ENCODE results near the gene PTPRM. TPM values are rescaled to one million over a fixed set of nuclear protein-coding genes. Genes with fewer than 3 reads are reported as not detected.

Gene PTPRM
- polyA plus RNA-seq, 2 of the 4 experiments (the other 2 are of a cell fraction), result 44.5 to 199 TPM

DNA sequence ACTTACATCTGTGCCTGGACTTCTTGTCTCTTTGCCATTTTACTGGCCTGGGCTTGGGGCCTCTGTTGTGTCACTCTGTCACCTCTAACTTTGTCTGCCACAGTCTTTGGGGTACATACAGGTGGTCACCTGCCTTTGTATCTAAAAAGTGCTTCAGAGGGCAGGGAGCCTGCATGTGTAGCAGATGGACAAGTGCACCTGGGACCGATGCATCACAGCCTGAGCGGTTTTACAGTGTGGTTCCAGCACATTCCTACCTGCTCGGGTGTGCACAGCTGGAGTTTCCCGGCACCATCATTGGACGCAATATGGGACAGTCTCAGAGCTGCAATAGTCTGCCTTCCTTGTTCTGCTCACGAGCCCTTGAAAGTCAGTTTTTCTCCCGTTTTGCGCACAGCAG, 792.4 kb downstream of the PTPRM start:
- H3K4me3 ChIP-seq, result no peak overlapping the region
- ATAC-seq, result no peak
- no peaks in the 10 kb centered on the region for H3K4me1 ChIP-seq
- H3K9me3 ChIP-seq, result no peaks in the 10 kb centered on the region
- ChIA-PET POLR2A (no interaction called here), CTCF (no interaction called here)
- TF ChIP-seq MAZ (IDR thresholded peaks at IDR 0.05; ENCODE audit: borderline replicate concordance, low read depth, low read length) (no peak), SMC3 (IDR thresholded peaks at IDR 0.05) (no peak), POLR2AphosphoS2 (conservative IDR thresholded peaks at IDR 0.05; ENCODE audit: low read length) (no peak), EP300 (IDR thresholded peaks at IDR 0.05) (no peak), FOXS1 (CRISPR knock-in tag; IDR thresholded peaks at IDR 0.05) (no peak), TP53 (CRISPR knock-in tag; IDR thresholded peaks at IDR 0.05) (no peak), NR3C1 (IDR thresholded peaks at IDR 0.05) (no peak), KDM1A (IDR thresholded peaks at IDR 0.05; ENCODE audit: low read depth) (no peak), HDAC2 (IDR thresholded peaks at IDR 0.05) (no peak), CBX2 (IDR thresholded peaks at IDR 0.05; ENCODE audit: borderline replicate concordance, low read depth) (no peak), ESRRA (IDR thresholded peaks at IDR 0.05; ENCODE audit: borderline replicate concordance, low read length) (no peak), RNF2 (IDR thresholded peaks at IDR 0.05; ENCODE audit: borderline replicate concordance, low read depth) (no peak), CEBPB (IDR thresholded peaks at IDR 0.05) (no peak), MAFK (IDR thresholded peaks at IDR 0.05; ENCODE audit: partially characterized antibody) (no peak)
- TF ChIP-seq, protein P1, sequence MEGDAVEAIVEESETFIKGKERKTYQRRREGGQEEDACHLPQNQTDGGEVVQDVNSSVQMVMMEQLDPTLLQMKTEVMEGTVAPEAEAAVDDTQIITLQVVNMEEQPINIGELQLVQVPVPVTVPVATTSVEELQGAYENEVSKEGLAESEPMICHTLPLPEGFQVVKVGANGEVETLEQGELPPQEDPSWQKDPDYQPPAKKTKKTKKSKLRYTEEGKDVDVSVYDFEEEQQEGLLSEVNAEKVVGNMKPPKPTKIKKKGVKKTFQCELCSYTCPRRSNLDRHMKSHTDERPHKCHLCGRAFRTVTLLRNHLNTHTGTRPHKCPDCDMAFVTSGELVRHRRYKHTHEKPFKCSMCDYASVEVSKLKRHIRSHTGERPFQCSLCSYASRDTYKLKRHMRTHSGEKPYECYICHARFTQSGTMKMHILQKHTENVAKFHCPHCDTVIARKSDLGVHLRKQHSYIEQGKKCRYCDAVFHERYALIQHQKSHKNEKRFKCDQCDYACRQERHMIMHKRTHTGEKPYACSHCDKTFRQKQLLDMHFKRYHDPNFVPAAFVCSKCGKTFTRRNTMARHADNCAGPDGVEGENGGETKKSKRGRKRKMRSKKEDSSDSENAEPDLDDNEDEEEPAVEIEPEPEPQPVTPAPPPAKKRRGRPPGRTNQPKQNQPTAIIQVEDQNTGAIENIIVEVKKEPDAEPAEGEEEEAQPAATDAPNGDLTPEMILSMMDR (IDR thresholded peaks at IDR 0.05), result no peak
- TF ChIP-seq, protein P2, sequence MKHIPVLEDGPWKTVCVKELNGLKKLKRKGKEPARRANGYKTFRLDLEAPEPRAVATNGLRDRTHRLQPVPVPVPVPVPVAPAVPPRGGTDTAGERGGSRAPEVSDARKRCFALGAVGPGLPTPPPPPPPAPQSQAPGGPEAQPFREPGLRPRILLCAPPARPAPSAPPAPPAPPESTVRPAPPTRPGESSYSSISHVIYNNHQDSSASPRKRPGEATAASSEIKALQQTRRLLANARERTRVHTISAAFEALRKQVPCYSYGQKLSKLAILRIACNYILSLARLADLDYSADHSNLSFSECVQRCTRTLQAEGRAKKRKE (CRISPR knock-in tag; IDR thresholded peaks at IDR 0.05; ENCODE audit: low read depth), result no peak
- H3K27ac ChIP-seq, result no peak overlapping the region
- FAIRE-seq, result no peak
- no peak for DNase-seq (ENCODE audit: low read depth in 1 of 2, low spot score in 1 of 2)
- WGBS (ENCODE audit: missing lambda C conversion rate), result 90% methylated on average over 8 of the region's 8 CpGs
- no peak overlapping the region for H3K4me2 ChIP-seq

DNA sequence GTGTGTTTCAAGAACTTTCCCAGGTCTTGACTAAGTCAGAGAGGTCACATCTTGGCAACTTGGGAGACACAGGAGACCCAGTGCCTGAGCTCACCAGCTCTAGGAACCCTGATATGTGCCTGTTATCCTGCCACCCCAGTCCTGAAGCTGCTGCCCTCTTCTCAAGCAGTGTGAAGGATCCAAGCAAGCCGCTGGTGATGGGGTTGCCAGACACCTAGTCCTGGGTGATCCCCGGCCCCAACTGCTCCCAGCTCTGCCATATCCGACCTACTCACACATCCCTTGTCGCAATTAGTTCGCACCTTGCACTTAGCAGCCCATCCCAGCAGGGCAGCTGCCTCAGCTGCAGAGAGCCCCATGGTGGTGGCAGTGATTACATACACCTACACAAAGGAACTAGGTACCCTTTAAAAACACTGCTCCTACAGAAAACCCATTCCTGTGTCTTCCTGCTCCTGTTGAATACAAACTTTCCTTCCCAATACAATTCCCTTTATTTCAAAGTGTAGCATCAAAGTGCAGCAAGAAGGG, 794.9 kb downstream of the PTPRM start:
- FAIRE-seq (no peak), ATAC-seq (no peak), DNase-seq (ENCODE audit: low read depth in 1 of 2, low spot score in 1 of 2) (no peak)
- TF ChIP-seq, protein P1 (IDR thresholded peaks at IDR 0.05), result no peak
- TF ChIP-seq HOXB5 (CRISPR knock-in tag; IDR thresholded peaks at IDR 0.05) (no peak), PHF8 (IDR thresholded peaks at IDR 0.05; ENCODE audit: borderline replicate concordance, low read depth) (no peak), GATA3 (IDR thresholded peaks at IDR 0.05; ENCODE audit: borderline replicate concordance) (no peak), JUNB (IDR thresholded peaks at IDR 0.05) (no peak), FOSB (CRISPR knock-in tag; IDR thresholded peaks at IDR 0.05) (no peak), RCOR1 (IDR thresholded peaks at IDR 0.05; ENCODE audit: low read depth, low read length) (no peak), ZSCAN20 (CRISPR knock-in tag; IDR thresholded peaks at IDR 0.05) (no peak), TFCP2L1 (CRISPR knock-in tag; IDR thresholded peaks at IDR 0.05) (no peak), CEBPB (IDR thresholded peaks at IDR 0.05) (no peak), EHMT2 (IDR thresholded peaks at IDR 0.05; ENCODE audit: low read depth) (no peak), HDAC2 (IDR thresholded peaks at IDR 0.05) (no peak), MAFK (IDR thresholded peaks at IDR 0.05; ENCODE audit: partially characterized antibody) (no peak), FOXS1 (CRISPR knock-in tag; IDR thresholded peaks at IDR 0.05) (no peak), CHD4 (IDR thresholded peaks at IDR 0.05; ENCODE audit: borderline replicate concordance) (no peak), KDM5A (IDR thresholded peaks at IDR 0.05) (no peak), CBX2 (IDR thresholded peaks at IDR 0.05; ENCODE audit: borderline replicate concordance, low read depth) (no peak)
- TF ChIP-seq, protein P3, sequence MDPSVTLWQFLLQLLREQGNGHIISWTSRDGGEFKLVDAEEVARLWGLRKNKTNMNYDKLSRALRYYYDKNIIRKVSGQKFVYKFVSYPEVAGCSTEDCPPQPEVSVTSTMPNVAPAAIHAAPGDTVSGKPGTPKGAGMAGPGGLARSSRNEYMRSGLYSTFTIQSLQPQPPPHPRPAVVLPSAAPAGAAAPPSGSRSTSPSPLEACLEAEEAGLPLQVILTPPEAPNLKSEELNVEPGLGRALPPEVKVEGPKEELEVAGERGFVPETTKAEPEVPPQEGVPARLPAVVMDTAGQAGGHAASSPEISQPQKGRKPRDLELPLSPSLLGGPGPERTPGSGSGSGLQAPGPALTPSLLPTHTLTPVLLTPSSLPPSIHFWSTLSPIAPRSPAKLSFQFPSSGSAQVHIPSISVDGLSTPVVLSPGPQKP (IDR thresholded peaks at IDR 0.05; ENCODE audit: low read depth, low read length), result no peak
- CTCF ChIA-PET, result interaction anchor here (0.9 kb wide), 1 partner anchor 15 kb away, joined by 3 read pairs; no protein-coding TSS in a partner anchor
- no peaks in the 10 kb centered on the region for H3K4me1 ChIP-seq
- no peak overlapping the region for H3K4me3 ChIP-seq
- H3K4me2 ChIP-seq, result no peak overlapping the region
- H3K9me3 ChIP-seq, result no peaks in the 10 kb centered on the region
- H3K27ac ChIP-seq, result no peak overlapping the region
- WGBS (ENCODE audit: missing lambda C conversion rate), result 88% methylated on average over 4 of the region's 5 CpGs
- POLR2A ChIA-PET, result no interaction called here
